Right atrium auricular region (tissue), 2 donors: Measurements from ENCODE around the gene SUPT6H. TPM values are rescaled to one million over a fixed set of nuclear protein-coding genes. Genes with fewer than 3 reads are reported as not detected.

Experiments used
- DNase-seq: peaks from one replicate; pipeline ENCODE4 v3.0.0-alpha.2; 2019; ENCODE audit warnings: low spot score
- H3K27ac ChIP-seq, 2 donors: fragments of 200-600 bp; sonication (generic); 1 replicate in 1 of 2; 2 replicates in 1 of 2; pipeline ENCODE4 v1.5.1; 2016 to 2019
- H3K27me3 ChIP-seq, 2 donors: fragments of 200-600 bp; sonication (generic); one replicate each; pipeline versions ENCODE4 v1.5.1 to v1.6.0; 2017 to 2019
- H3K36me3 ChIP-seq: fragments of 200-600 bp; sonication (generic); one replicate; pipeline ENCODE4 v1.5.1; 2016
- H3K4me1 ChIP-seq, 2 donors: fragments of 200-600 bp; sonication (generic); one replicate each; pipeline versions ENCODE4 v1.5.1 to v1.6.0; 2017 to 2019
- H3K4me3 ChIP-seq, 2 donors: fragments of 200-600 bp; sonication (generic); 1 replicate in 1 of 2; 2 replicates in 1 of 2; pipeline ENCODE4 v1.5.1; 2017 to 2019; ENCODE audit warnings: mild to moderate bottlenecking in 1 of 2, moderate library complexity in 1 of 2
- H3K9me3 ChIP-seq, 2 donors: fragments of 200-600 bp; sonication (generic); one replicate each; pipeline ENCODE4 v1.5.1; 2019
- total RNA-seq, 2 donors: library from RNA; depleted of rRNA; stranded (reverse); fragments of >200 nt; gene quantifications; one replicate each; pipeline ENCODE4 v1.1.0, GENCODE V29; 2016
- TF ChIP-seq, protein P1 (sequence below), 2 donors: fragments of 200-600 bp; sonication (generic); IDR thresholded peaks; one replicate each; pipeline ENCODE4 v1.5.1; 2019; ENCODE audit warnings: antibody characterized with exemption in 2 of 2

The SUPT6H gene
- total RNA-seq, 2 donors from 2014 or later: 28.5 to 45.4 TPM

- peak within 1 kb of the TSS; percentile 91 to 97 for H3K27ac ChIP-seq
- DNase-seq: peak; percentile 95
- H3K36me3 ChIP-seq: peaks cover 37% of the 10 kb centered on the region
- H3K27me3 ChIP-seq: no peaks in the 10 kb centered on the region
- H3K9me3 ChIP-seq: no peaks in the 10 kb centered on the region
- peaks cover 0 to 43% of the 10 kb centered on the region in 2 donors for H3K4me1 ChIP-seq
- peak within 1 kb of the TSS; percentile 91 to 96 for H3K4me3 ChIP-seq
- TF ChIP-seq, protein P1, sequence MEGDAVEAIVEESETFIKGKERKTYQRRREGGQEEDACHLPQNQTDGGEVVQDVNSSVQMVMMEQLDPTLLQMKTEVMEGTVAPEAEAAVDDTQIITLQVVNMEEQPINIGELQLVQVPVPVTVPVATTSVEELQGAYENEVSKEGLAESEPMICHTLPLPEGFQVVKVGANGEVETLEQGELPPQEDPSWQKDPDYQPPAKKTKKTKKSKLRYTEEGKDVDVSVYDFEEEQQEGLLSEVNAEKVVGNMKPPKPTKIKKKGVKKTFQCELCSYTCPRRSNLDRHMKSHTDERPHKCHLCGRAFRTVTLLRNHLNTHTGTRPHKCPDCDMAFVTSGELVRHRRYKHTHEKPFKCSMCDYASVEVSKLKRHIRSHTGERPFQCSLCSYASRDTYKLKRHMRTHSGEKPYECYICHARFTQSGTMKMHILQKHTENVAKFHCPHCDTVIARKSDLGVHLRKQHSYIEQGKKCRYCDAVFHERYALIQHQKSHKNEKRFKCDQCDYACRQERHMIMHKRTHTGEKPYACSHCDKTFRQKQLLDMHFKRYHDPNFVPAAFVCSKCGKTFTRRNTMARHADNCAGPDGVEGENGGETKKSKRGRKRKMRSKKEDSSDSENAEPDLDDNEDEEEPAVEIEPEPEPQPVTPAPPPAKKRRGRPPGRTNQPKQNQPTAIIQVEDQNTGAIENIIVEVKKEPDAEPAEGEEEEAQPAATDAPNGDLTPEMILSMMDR (IDR thresholded peaks at IDR 0.05): no peak
These were observed 17.0 kb upstream of the SUPT6H start, which contains the start of gene BLTP2 for GRCh38 chr17:28644787-28645575. TSS of gene BLTP2 (minus strand) at chr17:28645158. CDS start at chr17:28645056, 102 bp downstream.

DNA sequence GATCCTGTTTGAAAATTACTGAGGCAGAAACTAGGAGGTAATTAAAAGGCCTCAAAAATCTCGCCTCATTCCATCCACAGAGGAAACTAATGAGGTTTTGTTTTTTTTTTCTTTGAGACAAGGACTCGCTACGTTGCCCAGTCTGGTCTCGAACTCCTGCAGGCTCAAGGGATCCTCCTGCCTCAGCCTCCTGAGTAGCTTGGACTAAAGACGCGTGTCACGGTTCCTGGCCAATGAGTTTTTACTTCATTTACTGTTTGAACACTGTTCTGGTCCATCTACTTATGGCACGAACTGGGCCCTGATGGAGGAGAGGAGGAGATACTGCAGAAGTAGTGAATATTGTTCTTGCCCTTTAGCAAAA is 16.4 kb upstream of the SUPT6H start:
- no peaks in the 10 kb centered on the region for H3K9me3 ChIP-seq
- peaks cover 32% of the 10 kb centered on the region for H3K36me3 ChIP-seq

GRCh38 chr17:28646039-28646754 is 15.8 kb upstream of the SUPT6H start:
- H3K27ac ChIP-seq: peak overlapping the region; percentile 91 to 97
- no peaks in the 10 kb centered on the region for H3K9me3 ChIP-seq
- peaks cover 30% of the 10 kb centered on the region for H3K36me3 ChIP-seq
- DNase-seq: no peak
- H3K27me3 ChIP-seq: no peaks in the 10 kb centered on the region
- H3K4me1 ChIP-seq: peaks cover 0 to 43% of the 10 kb centered on the region in 2 donors
- TF ChIP-seq, protein P1 (IDR thresholded peaks at IDR 0.05): no peak
- peak overlapping the region; percentile 18 for H3K4me3 ChIP-seq

More for the DNA sequence above, 16.4 kb upstream of the SUPT6H start:
- no peaks in the 10 kb centered on the region for H3K27me3 ChIP-seq
- H3K4me3 ChIP-seq: peak overlapping the region; percentile 91 to 96
- H3K4me1 ChIP-seq: peaks cover 0 to 43% of the 10 kb centered on the region in 2 donors
- TF ChIP-seq, protein P1 (IDR thresholded peaks at IDR 0.05): no peak
- DNase-seq: no peak
- H3K27ac ChIP-seq: peak overlapping the region; percentile 91 to 97

GRCh38 chr17:28648698-28649097 is 13.3 kb upstream of the SUPT6H start:
- DNase-seq: no peak
- no peak overlapping the region for H3K4me3 ChIP-seq
- H3K36me3 ChIP-seq: peaks cover 27% of the 10 kb centered on the region
- H3K9me3 ChIP-seq: no peaks in the 10 kb centered on the region
- no peaks in the 10 kb centered on the region for H3K27me3 ChIP-seq
- H3K27ac ChIP-seq: peak overlapping the region in 1 of 2 donors; percentile 28
- H3K4me1 ChIP-seq: peaks cover 0 to 32% of the 10 kb centered on the region in 2 donors
- TF ChIP-seq, protein P1 (IDR thresholded peaks at IDR 0.05): no peak

DNA sequence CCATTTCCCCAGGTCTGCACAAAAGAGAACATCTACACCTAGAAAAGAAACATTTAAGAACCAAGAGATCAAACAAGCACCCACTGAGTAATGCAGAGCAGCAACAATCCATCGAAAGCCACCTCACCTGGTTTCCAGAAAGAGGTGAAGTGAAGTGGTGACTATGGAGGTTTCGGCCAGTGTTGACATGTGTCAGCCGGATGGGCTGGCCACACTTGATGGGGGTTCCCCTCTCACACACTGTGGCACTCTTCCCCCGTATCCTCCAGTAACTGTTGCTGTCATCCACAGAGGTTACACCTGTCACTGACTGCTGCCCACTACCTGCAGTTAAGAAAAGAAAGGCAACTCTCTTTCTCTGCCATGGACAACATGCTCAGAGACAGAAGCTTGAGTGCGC is 6.8 kb upstream of the SUPT6H start:
- Histone ChIP-seq H3K27me3 (no peaks in the 10 kb centered on the region), H3K36me3 (peaks cover 40% of the 10 kb centered on the region), H3K4me3 (no peak overlapping the region), H3K4me1 (peaks cover 0 to 2% of the 10 kb centered on the region in 2 donors), H3K27ac (no peak overlapping the region), H3K9me3 (no peaks in the 10 kb centered on the region)
- TF ChIP-seq, protein P1 (IDR thresholded peaks at IDR 0.05): no peak
- DNase-seq: no peak
